Type B pancreatic cell (in vitro differentiated cells): ENCODE measurements around the gene MYO1E. TPM values are rescaled to one million over a fixed set of nuclear protein-coding genes. Genes with fewer than 3 reads are reported as not detected.
A peak's percentile ranks its signal among the peaks of the same experiment; 100 is the strongest.

Source experiments
- DNase-seq: peaks from one replicate; pipeline ENCODE4 v3.0.0; 2021; ENCODE audit warnings: mixed read lengths; ENCODE audit not compliant: unreplicated experiment; ENCODE audit errors: extremely low spot score
- H3K27ac Mint-ChIP-seq: 2 replicates; pipeline ENCODE4 v1.8.0; 2021; ENCODE audit warnings: mild to moderate bottlenecking, mixed read lengths
- H3K27me3 Mint-ChIP-seq: 2 replicates; pipeline ENCODE4 v1.8.0; 2021; ENCODE audit warnings: mixed read lengths
- H3K36me3 Mint-ChIP-seq: 2 replicates; pipeline ENCODE4 v1.8.0; 2021; ENCODE audit warnings: mixed read lengths
- H3K4me1 Mint-ChIP-seq: one replicate; pipeline ENCODE4 v1.8.0; 2021; ENCODE audit warnings: mixed read lengths; ENCODE audit not compliant: unreplicated experiment
- H3K4me3 Mint-ChIP-seq: 2 replicates; pipeline ENCODE4 v1.8.0; 2021; ENCODE audit warnings: mild to moderate bottlenecking, mixed read lengths
- H3K9me3 Mint-ChIP-seq: 2 replicates; pipeline ENCODE4 v1.8.0; 2021; ENCODE audit warnings: mixed read lengths
- total RNA-seq: library from RNA; stranded (reverse); gene quantifications from 2 replicates; pipeline ENCODE4 v1.2.1, GENCODE V29; 2021; ENCODE audit warnings: low replicate concordance
- TF ChIP-seq, protein P1 (sequence below): fragments of 200-600 bp; sonication (generic); conservative IDR thresholded peaks from 2 replicates; pipeline ENCODE4 v1.5.0; 2021; ENCODE audit warnings: antibody characterized with exemption, mild to moderate bottlenecking

MYO1E gene
- total RNA-seq, 1 donor from 2014 or later = 55.6 TPM

DNA sequence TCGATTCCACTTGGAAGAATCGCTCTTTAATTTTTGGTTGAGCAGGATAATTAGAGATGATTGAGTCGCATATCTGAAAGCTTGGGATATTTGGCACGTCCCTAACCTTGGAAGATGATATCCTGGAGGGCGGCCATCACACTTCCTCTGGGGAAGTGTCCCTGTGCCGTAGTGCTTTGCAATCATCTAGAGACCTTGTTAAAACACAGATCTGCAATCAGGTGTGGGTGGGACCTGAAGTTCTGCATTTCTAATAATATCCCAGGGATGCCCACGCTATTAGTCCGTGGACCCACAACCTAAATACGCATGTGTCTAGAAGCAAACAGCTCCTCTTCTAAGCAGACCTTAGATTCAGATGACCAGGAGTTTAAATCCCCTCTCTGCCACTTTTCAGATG is 20.5 kb downstream of the MYO1E start:
- Mint-ChIP-seq H3K9me3 (peaks cover 5% of the 10 kb centered on the region), H3K4me3 (no peak overlapping the region), H3K27me3 (no peaks in the 10 kb centered on the region), H3K4me1 (peaks cover 15% of the 10 kb centered on the region), H3K27ac (no peak overlapping the region), H3K36me3 (peaks cover 4% of the 10 kb centered on the region)
- no peak for DNase-seq
- TF ChIP-seq, protein P1, sequence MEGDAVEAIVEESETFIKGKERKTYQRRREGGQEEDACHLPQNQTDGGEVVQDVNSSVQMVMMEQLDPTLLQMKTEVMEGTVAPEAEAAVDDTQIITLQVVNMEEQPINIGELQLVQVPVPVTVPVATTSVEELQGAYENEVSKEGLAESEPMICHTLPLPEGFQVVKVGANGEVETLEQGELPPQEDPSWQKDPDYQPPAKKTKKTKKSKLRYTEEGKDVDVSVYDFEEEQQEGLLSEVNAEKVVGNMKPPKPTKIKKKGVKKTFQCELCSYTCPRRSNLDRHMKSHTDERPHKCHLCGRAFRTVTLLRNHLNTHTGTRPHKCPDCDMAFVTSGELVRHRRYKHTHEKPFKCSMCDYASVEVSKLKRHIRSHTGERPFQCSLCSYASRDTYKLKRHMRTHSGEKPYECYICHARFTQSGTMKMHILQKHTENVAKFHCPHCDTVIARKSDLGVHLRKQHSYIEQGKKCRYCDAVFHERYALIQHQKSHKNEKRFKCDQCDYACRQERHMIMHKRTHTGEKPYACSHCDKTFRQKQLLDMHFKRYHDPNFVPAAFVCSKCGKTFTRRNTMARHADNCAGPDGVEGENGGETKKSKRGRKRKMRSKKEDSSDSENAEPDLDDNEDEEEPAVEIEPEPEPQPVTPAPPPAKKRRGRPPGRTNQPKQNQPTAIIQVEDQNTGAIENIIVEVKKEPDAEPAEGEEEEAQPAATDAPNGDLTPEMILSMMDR = no peak

DNA sequence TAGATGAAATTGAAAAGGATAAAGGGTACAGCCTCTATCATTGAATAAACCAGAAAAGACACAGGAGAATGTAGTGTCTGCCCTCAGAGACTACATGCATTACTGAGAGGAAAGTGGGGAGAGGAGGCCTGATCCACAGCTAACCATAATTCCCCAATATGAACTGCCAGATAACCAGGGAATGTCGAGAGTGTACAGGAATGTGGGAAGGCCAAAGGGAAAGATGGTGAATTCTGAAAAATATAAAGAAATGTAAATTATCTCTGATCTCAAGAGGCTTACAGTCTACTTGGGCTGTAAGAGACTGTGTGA is 22.3 kb downstream of the MYO1E start:
- TF ChIP-seq, protein P1 = no peak
- peaks cover 4% of the 10 kb centered on the region for H3K36me3 Mint-ChIP-seq
- H3K27ac Mint-ChIP-seq = peak overlapping the region; percentile 77
- DNase-seq = no peak
- no peaks in the 10 kb centered on the region for H3K27me3 Mint-ChIP-seq
- H3K4me1 Mint-ChIP-seq = peaks cover 15% of the 10 kb centered on the region
- H3K9me3 Mint-ChIP-seq = peaks cover 5% of the 10 kb centered on the region
- peak overlapping the region; percentile 7 for H3K4me3 Mint-ChIP-seq

DNA sequence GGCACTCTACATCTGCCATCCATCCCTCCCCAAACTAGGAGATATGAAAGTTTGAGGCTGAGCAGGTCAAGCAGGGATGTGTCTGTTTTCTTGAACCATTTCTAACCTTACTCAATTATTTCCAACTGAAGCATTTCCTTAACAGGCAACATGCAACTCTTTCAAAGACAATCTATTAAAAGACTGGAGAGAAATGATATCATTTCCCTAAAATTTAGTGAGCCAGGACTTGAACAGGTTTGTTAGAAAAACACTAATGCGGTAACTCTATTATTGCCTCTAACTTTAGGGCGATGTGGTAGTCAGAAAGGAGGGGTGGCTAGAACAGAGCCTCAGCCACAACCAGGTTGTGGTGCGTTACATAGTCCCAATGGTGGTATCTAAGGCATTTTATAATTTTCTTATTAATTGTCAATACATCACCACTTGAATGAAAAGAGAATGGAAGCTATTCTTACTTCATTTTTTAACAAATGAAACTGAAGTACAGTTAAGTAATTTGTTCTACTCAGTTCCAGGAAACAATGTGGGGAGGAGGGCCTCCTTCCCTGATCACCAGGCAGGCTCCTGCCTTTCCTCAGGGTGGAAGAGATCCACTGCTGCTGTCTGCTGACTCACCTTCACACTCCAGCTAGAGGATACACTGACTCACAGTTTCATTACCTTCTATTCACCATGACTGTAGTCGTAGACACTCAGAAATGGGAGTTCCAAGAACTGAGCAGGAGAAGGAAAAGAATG is 22.8 kb downstream of the MYO1E start:
- H3K9me3 Mint-ChIP-seq = peaks cover 5% of the 10 kb centered on the region
- no peak for DNase-seq
- peaks cover 4% of the 10 kb centered on the region for H3K36me3 Mint-ChIP-seq
- TF ChIP-seq, protein P1 = no peak
- peaks cover 15% of the 10 kb centered on the region for H3K4me1 Mint-ChIP-seq
- H3K27me3 Mint-ChIP-seq = no peaks in the 10 kb centered on the region
- H3K27ac Mint-ChIP-seq = peak overlapping the region; percentile 77
- H3K4me3 Mint-ChIP-seq = peak overlapping the region; percentile 7

DNA sequence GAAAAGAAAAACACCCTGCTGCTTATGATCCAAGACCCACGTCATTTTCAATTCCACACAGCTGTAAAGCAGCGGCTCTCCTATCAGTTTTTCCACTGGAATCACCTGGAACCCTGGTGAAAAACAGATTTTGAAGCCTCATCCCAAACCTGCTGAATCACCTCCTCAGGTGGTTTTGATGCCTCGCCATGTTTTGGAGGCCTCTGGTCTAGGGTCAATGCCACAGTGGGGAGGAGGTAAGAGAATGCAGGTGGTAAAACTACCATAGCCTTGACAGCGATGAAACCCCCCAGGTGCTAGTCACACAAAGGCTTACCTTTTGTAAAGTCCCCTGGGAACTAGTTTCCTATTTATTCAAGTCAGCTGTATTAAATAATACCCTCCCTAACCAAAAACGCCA is 24.8 kb downstream of the MYO1E start:
- H3K36me3 Mint-ChIP-seq = peaks cover 4% of the 10 kb centered on the region
- H3K4me3 Mint-ChIP-seq = no peak overlapping the region
- H3K9me3 Mint-ChIP-seq = peaks cover 12% of the 10 kb centered on the region
- H3K27me3 Mint-ChIP-seq = no peaks in the 10 kb centered on the region
- no peak for DNase-seq
- TF ChIP-seq, protein P1 = no peak
- H3K4me1 Mint-ChIP-seq = peaks cover 14% of the 10 kb centered on the region
- H3K27ac Mint-ChIP-seq = no peak overlapping the region

DNA sequence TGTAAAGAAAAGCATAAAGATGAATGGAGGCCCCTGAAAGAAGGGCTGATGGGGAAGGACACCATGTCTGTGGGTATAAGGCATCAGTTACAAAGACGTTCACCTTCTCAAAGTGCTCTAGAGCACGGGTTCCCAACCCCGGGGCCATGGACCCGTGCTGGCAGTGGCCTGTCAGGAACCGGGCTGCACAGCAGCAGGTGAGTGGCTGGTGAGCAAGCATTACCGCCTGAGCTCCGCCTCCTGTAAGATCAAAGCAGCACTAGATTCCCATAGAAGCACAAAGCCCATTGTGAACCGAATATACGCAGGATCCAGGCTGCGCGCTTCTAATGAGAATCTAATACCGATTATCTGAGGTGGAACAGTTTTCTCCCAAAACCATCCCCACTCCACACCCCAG is 25.7 kb downstream of the MYO1E start:
- Mint-ChIP-seq H3K27me3 (no peaks in the 10 kb centered on the region), H3K27ac (no peak overlapping the region), H3K4me1 (peaks cover 10% of the 10 kb centered on the region), H3K9me3 (peaks cover 12% of the 10 kb centered on the region), H3K4me3 (no peak overlapping the region), H3K36me3 (peaks cover 4% of the 10 kb centered on the region)
- no peak for DNase-seq
- TF ChIP-seq, protein P1 = no peak
